PC-9 (cell line): Measurements from ENCODE around the gene USP48.

Source experiments
- CTCF ChIP-seq: fragments of 200-600 bp; sonication (generic); conservative IDR thresholded peaks from 2 replicates; pipeline ENCODE4 v1.6.1; 2017; ENCODE audit warnings: mixed run types, antibody characterized with exemption, mild to moderate bottlenecking, moderate library complexity
- EZH2 ChIP-seq: fragments of 200-600 bp; sonication (generic); IDR thresholded peaks from 2 replicates; pipeline ENCODE4 v1.8.0; 2017; ENCODE audit warnings: antibody characterized with exemption, low read depth

- TF ChIP-seq CTCF (no peak), EZH2 (no peak)
These were observed 18.2 kb upstream of the USP48 start for GRCh38 chr1:21801100-21801499.
